Coronary artery (tissue), 2 donors: ENCODE results near the gene GRIK3.

Source experiments
- DNase-seq: peaks from one replicate; pipeline ENCODE4 v3.0.0-alpha.2; 2017; ENCODE audit warnings: low spot score
- H3K27ac ChIP-seq, 2 donors: fragments of 200-600 bp; sonication (generic); one replicate each; pipeline ENCODE4 v1.5.1; 2016 to 2019
- H3K4me3 ChIP-seq: fragments of 200-600 bp; sonication (generic); 2 replicates; pipeline ENCODE4 v1.5.1; 2016; ENCODE audit warnings: mild to moderate bottlenecking, moderate library complexity
- TF ChIP-seq, protein P1 (sequence below): fragments of 200-600 bp; sonication (generic); IDR thresholded peaks from one replicate; pipeline ENCODE4 v1.5.1; 2019; ENCODE audit warnings: antibody characterized with exemption

Gene GRIK3

DNA sequence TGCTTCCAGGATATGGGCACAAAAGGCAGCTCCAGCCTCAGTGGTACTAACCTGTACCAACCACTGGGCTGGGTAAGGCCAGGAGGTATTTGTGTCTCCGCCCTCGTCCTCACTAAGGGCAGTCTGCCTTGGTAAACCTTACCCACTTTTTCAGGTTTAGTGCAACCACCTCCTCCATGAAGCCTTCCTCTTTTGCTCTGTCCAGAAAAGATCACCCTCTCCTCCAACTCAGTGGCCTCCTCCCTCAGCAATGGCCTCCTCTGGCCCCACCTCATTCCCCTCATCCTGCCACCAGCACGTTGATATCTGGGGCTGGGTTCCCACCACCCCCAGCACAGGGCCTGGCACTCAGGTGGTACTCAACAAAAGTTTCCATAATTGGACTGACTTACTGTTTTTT is 161.5 kb downstream of the GRIK3 start:
- DNase-seq = no peak
- H3K4me3 ChIP-seq = no peak overlapping the region
- TF ChIP-seq, protein P1, sequence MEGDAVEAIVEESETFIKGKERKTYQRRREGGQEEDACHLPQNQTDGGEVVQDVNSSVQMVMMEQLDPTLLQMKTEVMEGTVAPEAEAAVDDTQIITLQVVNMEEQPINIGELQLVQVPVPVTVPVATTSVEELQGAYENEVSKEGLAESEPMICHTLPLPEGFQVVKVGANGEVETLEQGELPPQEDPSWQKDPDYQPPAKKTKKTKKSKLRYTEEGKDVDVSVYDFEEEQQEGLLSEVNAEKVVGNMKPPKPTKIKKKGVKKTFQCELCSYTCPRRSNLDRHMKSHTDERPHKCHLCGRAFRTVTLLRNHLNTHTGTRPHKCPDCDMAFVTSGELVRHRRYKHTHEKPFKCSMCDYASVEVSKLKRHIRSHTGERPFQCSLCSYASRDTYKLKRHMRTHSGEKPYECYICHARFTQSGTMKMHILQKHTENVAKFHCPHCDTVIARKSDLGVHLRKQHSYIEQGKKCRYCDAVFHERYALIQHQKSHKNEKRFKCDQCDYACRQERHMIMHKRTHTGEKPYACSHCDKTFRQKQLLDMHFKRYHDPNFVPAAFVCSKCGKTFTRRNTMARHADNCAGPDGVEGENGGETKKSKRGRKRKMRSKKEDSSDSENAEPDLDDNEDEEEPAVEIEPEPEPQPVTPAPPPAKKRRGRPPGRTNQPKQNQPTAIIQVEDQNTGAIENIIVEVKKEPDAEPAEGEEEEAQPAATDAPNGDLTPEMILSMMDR = no peak
- no peak overlapping the region for H3K27ac ChIP-seq

DNA sequence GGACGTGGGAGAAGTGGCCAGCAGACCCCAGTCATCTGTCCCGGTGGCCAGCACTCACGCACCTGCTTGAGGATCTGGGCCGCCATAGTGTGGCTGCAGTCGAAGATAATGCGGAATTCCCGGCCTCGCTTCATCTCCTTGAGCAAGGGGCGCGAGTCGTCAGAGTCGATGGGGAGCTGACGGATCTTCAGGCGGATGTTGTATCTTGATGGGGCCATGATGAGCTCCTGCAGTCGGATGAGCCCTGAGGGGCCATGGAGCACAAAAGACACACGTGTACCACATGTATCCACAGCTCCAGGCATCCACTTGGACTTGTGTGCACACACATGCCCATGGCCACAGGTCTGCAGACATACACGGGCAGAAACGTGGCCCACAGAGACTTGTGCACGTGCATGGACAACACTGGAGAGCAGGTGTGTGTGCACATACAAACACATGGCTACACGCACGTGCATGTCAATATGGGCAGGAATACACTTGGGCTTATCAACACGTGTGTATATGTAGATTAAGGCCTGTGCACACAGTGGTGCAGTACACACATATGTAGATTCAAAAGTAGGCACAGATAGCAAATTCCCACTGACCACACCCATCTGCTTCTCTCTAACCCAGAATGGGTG is 162.1 kb downstream of the GRIK3 start:
- H3K27ac ChIP-seq = no peak overlapping the region
- no peak overlapping the region for H3K4me3 ChIP-seq
- DNase-seq = no peak
- TF ChIP-seq, protein P1 = no peak

- Histone ChIP-seq H3K27ac (no peak overlapping the region), H3K4me3 (no peak overlapping the region)
- TF ChIP-seq, protein P1 = no peak
- DNase-seq = no peak
Observed at GRCh38 chr1:36871146-36871971, 163.0 kb downstream of the GRIK3 start.

DNA sequence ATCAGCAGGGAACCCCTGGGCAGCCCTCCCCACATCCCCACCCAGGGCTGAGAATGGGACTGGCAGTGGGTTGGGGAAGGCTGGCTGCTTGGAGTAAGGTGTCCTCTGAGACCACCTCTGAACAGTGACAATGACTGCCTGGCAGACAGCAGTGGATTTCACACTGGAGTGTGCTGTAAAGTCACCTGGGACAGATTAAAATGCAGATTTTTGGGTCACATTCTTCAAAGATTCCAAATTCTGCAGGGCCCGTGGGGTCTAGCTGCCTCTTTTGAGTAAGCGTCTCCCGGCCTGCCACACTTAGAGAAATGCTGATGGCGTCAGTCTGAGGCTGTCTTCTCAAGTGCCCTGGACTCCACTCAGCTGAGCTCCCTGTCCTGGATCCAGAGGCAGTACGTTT is 164.5 kb downstream of the GRIK3 start:
- no peak overlapping the region for H3K4me3 ChIP-seq
- DNase-seq = no peak
- TF ChIP-seq, protein P1 = no peak
- H3K27ac ChIP-seq = no peak overlapping the region

DNA sequence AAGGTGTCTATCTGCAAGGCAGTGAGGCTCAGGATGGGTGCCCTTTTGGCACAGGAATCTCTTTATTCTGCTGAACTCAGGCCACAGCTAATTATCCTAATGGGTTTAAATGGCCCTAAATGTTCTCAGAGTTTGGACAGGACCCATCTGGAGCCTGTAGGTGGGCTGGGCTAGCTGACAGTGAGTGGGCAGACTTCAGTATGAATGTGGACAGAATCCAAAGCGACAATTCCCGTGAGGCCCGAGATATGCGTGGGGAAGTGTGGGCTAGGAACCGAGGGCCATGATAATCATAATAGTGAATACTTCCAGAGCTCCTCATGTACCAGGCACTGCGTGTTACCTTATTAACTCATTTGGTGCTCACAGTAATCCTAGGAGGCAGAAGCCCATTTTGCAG is 165.3 kb downstream of the GRIK3 start:
- Histone ChIP-seq H3K4me3 (no peak overlapping the region), H3K27ac (no peak overlapping the region)
- no peak for DNase-seq
- TF ChIP-seq, protein P1 = no peak

- no peak overlapping the region for H3K4me3 ChIP-seq
Observed at GRCh38 chr1:36867575-36867974, 166.7 kb downstream of the GRIK3 start.

More at GRCh38 chr1:36867575-36867974, 166.7 kb downstream of the GRIK3 start:
- TF ChIP-seq, protein P1 = no peak
- DNase-seq = no peak
- no peak overlapping the region for H3K27ac ChIP-seq
